Left kidney (tissue), 2 donors: ENCODE results near the gene RHBG. TPM values are rescaled to one million over a fixed set of nuclear protein-coding genes. Genes with fewer than 3 reads are reported as not detected.

ENCODE experiments used
- DNase-seq: peaks from one replicate; pipeline ENCODE4 v3.0.0-alpha.2; 2013
- polyA plus RNA-seq: library from polyadenylated mRNA; unstranded; fragments of 120-200 nt; gene quantifications from one replicate; pipeline ENCODE4 v1.2.1, GENCODE V29; 2013; ENCODE audit not compliant: insufficient read length

The RHBG gene
- polyA plus RNA-seq, 1 donor: 16.0 TPM

GRCh38 chr1:156406251-156406650 is 37.2 kb downstream of the RHBG start:
- no peak for DNase-seq

GRCh38 chr1:156407344-156407743 is 38.3 kb downstream of the RHBG start:
- no peak for DNase-seq

- no peak for DNase-seq
Observed at GRCh38 chr1:156407760-156408159, 38.7 kb downstream of the RHBG start.

- no peak for DNase-seq
Observed at GRCh38 chr1:156409439-156409838, 40.4 kb downstream of the RHBG start.

GRCh38 chr1:156410238-156410637 is 41.2 kb downstream of the RHBG start:
- DNase-seq: no peak

GRCh38 chr1:156410740-156411139 is 41.7 kb downstream of the RHBG start:
- DNase-seq: no peak

GRCh38 chr1:156412653-156413321 is 43.8 kb downstream of the RHBG start:
- DNase-seq: no peak

- no peak for DNase-seq
Observed at GRCh38 chr1:156413391-156414246, 44.6 kb downstream of the RHBG start.

- DNase-seq: peak; percentile 41
Observed at GRCh38 chr1:156414461-156415064, 45.6 kb downstream of the RHBG start.

- DNase-seq: no peak
Observed at GRCh38 chr1:156416993-156417392, 48.0 kb downstream of the RHBG start.

GRCh38 chr1:156417401-156418020 is 48.5 kb downstream of the RHBG start:
- no peak for DNase-seq

GRCh38 chr1:156418416-156419070 is 49.5 kb downstream of the RHBG start:
- DNase-seq: no peak

GRCh38 chr1:156419854-156420204 is 50.8 kb downstream of the RHBG start:
- DNase-seq: no peak

- no peak for DNase-seq
Observed at GRCh38 chr1:156420205-156421061, 51.4 kb downstream of the RHBG start.

GRCh38 chr1:156421062-156421938 is 52.3 kb downstream of the RHBG start:
- peak; percentile 53 for DNase-seq

- no peak for DNase-seq
Observed at GRCh38 chr1:156421939-156422601, 53.1 kb downstream of the RHBG start.

GRCh38 chr1:156422602-156423091 is 53.6 kb downstream of the RHBG start:
- DNase-seq: no peak

- no peak for DNase-seq
Observed at GRCh38 chr1:156423422-156424352, 54.7 kb downstream of the RHBG start.
